ENCODE results near the gene PCGF3.

DNA sequence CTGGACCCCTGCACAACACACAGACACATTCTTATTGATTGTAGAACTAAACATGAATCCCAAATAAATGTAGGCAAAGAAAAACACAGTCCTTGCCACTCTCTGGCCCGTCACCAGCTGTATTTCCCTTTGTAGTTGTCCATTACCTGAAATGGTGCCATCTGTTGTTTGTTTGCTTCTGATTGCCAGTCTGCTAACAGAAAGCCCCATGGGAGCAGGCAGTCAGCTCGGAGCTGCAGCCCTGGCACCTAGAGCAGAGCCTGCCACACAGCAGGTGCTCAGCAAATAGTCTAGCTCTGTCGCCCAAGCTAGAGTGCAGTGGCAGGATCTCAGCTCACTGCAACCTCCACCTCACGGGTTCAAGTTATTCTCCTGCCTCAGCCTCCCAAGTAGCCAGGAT lies 91.4 kb downstream of the PCGF3 start:
- TF ChIP-seq GLIS3 (CRISPR knock-in tag; IDR thresholded peaks at IDR 0.05) (no peak), PPARA (CRISPR knock-in tag; IDR thresholded peaks at IDR 0.05; ENCODE audit: borderline replicate concordance) (no peak), ARNTL (CRISPR knock-in tag; IDR thresholded peaks at IDR 0.05; ENCODE audit: borderline replicate concordance, low read depth) (no peak), SNAI2 (CRISPR knock-in tag; IDR thresholded peaks at IDR 0.05) (no peak)
- TF ChIP-seq, protein P1, sequence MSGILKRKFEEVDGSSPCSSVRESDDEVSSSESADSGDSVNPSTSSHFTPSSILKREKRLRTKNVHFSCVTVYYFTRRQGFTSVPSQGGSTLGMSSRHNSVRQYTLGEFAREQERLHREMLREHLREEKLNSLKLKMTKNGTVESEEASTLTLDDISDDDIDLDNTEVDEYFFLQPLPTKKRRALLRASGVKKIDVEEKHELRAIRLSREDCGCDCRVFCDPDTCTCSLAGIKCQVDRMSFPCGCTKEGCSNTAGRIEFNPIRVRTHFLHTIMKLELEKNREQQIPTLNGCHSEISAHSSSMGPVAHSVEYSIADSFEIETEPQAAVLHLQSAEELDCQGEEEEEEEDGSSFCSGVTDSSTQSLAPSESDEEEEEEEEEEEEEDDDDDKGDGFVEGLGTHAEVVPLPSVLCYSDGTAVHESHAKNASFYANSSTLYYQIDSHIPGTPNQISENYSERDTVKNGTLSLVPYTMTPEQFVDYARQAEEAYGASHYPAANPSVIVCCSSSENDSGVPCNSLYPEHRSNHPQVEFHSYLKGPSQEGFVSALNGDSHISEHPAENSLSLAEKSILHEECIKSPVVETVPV (CRISPR knock-in tag; IDR thresholded peaks at IDR 0.05): no peak
- TF ChIP-seq, protein P2, sequence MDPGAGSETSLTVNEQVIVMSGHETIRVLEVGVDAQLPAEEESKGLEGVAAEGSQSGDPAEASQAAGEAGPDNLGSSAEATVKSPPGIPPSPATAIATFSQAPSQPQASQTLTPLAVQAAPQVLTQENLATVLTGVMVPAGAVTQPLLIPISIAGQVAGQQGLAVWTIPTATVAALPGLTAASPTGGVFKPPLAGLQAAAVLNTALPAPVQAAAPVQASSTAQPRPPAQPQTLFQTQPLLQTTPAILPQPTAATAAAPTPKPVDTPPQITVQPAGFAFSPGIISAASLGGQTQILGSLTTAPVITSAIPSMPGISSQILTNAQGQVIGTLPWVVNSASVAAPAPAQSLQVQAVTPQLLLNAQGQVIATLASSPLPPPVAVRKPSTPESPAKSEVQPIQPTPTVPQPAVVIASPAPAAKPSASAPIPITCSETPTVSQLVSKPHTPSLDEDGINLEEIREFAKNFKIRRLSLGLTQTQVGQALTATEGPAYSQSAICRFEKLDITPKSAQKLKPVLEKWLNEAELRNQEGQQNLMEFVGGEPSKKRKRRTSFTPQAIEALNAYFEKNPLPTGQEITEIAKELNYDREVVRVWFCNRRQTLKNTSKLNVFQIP (CRISPR knock-in tag; IDR thresholded peaks at IDR 0.05; ENCODE audit: borderline replicate concordance, low read depth): no peak
- TF ChIP-seq, protein P3, sequence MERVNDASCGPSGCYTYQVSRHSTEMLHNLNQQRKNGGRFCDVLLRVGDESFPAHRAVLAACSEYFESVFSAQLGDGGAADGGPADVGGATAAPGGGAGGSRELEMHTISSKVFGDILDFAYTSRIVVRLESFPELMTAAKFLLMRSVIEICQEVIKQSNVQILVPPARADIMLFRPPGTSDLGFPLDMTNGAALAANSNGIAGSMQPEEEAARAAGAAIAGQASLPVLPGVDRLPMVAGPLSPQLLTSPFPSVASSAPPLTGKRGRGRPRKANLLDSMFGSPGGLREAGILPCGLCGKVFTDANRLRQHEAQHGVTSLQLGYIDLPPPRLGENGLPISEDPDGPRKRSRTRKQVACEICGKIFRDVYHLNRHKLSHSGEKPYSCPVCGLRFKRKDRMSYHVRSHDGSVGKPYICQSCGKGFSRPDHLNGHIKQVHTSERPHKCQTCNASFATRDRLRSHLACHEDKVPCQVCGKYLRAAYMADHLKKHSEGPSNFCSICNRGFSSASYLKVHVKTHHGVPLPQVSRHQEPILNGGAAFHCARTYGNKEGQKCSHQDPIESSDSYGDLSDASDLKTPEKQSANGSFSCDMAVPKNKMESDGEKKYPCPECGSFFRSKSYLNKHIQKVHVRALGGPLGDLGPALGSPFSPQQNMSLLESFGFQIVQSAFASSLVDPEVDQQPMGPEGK (CRISPR knock-in tag; IDR thresholded peaks at IDR 0.05; ENCODE audit: borderline replicate concordance): no peak

Data from SK-N-SH treated with all-trans-retinoic acid at 6 μM for 48 hours (cell line).